GM19438 (cell line): Measurements from ENCODE around the gene LTBP1.

Experiments
- ATAC-seq: cut with Tn5 transposase; IDR thresholded peaks from one replicate; pipeline ENCODE4 v1.9.1; 2021; ENCODE audit warnings: low read depth; ENCODE audit not compliant: unreplicated experiment

LTBP1 gene

DNA sequence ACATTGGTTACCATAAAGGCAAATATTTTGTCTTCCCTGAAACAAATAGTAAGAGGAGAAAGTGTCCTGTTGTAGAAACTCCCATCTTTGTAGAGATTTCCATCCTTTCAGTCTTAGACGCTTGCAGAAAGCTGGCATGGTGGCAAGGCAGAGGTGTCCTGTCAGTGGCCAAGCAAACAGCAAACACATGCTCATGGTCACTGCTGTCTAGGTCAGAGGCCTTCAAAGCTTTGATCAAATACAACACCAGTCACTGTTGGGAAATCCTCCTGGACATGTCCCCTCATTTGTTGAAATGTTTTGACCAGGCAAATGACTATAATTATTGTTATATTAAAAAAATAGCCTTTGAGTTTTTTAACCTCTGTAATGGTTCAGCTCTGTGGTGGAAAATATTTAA is 55.1 kb downstream of the LTBP1 start:
- no peak for ATAC-seq

DNA sequence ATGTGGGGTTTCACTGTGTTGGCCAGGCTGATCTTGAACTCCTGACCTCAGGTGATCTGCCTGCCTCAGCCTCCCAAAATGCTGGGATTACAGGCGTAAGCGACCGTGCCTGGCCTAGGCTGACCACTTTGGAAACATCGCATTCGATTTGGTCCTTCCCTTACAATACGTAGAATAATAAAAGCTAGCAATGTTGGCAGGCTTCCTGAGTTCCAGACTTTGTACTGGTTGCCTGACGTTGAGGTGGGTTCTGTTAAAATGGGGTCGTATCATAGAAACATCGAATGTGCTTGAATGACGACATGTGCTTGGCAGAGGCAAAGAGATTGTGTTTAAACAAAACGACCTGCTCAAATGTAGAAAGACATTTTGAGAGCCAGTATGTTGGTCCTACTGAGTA is 56.1 kb downstream of the LTBP1 start:
- no peak for ATAC-seq

DNA sequence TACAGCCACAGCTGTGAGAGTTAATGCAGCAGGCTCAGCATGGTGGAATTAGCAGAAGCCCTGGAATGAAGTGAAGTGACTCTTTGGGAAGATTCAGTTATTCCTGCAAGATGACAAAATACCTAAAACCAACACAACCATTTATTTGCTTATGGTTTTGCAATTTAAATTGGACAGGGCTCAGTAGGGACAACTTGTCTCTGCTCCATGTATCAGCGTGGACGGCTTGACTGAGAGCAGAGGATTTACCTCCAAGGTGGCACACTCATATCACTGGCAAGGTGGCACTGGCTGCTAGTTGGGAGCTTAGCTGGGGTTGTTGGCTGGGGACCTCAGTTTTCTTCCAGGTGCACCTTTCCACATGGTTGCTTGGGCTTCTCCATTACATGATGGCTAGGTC is 58.3 kb downstream of the LTBP1 start:
- ATAC-seq: no peak

DNA sequence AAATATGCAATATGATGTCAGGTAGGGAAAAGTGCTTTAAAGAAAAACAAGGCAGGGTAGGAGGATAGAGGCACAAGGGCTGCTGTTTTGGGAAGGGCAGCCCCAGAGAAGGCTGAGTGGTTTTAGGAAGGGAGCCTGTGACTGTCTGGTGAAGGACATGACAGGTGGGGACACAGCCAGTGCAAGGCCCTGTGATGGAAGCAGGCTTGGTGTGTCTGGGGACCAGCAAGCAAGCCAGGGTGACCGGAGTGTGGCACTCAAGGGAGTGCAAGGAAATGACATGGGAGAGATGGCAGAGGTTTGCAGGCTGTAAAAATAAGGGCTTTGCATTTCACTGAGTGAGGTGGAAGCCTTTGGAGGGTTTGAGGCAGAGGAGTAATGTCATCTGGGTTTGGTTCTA is 62.0 kb downstream of the LTBP1 start:
- no peak for ATAC-seq

DNA sequence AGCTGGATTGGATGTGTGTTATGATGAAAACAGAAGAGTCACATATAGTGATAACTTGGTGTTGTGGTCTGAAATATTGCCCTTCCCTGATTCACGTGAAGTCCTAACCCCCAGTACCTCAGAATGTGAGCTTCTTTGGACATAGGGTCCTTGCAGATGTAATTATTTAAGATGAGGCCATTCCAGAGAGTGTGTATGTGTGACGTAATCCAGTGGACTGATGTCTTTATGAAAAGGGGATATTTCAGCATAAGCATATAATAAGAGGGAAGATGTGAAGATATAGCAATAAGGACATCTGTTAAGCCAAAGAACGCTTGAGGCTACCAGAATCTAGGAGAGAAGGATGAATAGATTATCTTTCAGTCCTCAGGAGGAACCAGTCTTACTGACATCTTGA is 62.5 kb downstream of the LTBP1 start:
- no peak for ATAC-seq

DNA sequence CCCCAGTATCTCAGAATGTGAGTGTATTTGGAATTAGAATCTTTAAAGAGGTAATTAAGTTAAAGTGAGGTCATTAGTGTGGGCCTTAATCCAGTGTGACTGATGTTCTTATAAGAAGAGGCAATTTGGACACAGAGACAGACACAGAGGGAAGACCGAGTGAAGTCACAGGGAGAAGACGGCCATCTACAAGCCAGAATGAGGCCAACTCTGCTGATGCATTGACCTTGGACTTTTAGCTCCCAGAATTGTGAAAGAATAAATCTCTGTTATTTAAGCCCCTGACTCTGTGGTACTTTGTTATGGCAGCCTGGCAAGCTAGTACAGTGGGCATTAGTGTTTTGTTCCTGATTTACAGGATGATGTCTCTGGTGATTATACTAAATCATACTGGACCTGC is 64.6 kb downstream of the LTBP1 start:
- ATAC-seq: no peak

DNA sequence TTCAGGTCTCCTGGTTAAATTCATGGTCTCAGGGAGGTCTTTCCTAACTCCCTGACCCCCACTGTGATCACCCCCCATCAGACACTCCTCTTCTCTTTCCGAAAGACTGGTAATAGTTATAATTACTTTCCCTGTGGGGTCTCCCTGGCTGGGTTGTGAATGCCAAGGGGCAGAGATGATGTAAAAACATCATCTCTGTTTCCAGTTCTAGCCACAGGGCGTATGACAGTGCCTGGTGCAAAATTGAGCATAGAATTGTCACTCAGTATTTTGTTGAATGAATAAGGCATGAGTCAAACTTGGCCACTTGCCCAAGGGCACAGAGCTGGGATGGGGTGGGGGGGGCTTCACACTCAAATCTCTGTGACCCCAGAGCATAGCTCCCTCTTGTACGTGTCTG is 65.2 kb downstream of the LTBP1 start:
- ATAC-seq: no peak

DNA sequence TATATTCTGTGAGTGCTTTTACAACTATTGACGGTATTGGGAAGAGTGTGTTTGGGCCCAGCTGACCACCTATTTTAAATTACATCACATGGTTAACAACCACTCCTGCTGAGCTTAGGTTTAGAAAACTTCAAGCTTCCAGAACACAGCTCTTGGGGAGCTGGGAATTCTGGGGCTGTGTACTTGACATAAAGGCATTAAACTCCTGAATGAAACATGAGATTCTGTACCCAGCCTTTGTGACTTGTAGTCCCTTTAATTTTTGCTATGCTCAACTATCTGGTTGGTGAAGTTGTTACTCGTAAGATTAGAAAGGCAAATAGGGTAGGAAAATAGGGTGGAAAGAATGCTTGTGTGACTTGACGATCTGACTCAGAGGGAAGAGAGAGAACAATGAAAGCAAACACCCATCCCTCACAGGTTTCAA is 66.9 kb downstream of the LTBP1 start:
- no peak for ATAC-seq

DNA sequence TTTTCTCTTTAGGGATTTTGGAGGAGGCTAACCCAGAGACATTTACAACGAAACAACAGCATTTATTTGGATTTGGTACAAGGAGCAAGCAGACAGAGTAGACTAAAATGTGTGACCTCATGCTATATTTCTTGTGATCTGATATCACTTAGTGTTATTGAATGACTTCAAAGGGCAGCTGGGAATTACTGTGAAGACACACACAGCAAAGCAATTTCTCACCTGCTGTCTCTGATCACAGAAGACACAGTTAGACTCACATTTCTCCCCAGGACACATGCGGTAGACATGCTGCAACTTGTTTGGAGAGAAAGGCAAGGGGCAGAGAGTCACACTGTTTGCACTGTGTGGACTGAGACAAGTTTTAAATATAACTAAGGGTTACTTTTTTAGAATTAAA is 67.5 kb downstream of the LTBP1 start:
- no peak for ATAC-seq

DNA sequence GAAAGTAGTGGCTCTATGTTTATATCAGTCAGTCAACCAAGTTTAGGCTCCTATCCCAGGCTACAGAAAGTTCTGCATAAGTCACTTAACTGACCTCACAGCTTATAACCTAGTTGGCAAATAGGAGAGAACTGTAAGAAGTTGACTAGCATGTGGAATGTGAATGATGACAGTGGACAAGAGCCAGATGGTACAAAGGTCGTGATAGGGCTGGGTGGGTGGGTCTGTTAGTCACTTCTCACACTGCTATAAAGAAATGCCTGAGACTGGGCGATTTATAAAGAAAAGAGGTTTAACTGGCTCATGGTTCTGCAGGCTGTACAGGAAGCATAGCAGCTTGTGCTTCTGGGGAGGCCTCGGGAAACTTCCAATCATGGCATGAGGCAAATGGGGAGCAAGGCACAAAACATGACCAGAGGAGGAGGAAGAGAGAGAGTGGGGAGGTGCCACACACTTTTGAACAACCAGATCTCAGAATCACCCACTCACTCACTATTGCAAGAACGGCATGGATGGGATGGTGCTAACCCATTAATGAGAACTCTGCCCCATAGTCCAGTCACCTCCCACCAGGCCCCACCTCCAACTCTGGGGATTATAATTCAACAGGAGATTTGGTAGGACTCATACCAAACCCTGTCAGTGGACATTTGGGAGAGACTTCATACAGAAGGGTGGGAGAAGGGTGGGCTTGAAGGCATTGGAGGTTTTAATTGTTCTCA is 68.8 kb downstream of the LTBP1 start:
- ATAC-seq: no peak

DNA sequence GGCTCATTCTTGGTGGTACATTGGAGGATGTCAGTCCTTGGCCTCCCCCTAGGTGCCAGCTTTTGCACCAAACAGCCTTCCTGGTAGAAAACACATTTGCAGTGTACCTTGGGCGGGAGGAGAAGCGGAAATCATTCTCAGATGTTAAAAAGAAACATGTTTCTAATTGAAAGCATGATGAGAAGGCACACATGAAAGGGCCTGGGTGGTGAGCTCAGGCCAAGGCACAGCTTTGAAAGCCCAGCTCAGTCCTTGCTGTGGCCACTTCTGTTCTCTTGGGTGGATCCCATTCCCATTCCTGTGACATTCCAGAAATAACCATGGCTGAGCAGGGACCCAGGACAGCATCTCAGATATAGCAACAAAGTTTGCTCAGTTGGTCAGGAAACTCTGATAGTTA is 71.5 kb downstream of the LTBP1 start:
- no peak for ATAC-seq

DNA sequence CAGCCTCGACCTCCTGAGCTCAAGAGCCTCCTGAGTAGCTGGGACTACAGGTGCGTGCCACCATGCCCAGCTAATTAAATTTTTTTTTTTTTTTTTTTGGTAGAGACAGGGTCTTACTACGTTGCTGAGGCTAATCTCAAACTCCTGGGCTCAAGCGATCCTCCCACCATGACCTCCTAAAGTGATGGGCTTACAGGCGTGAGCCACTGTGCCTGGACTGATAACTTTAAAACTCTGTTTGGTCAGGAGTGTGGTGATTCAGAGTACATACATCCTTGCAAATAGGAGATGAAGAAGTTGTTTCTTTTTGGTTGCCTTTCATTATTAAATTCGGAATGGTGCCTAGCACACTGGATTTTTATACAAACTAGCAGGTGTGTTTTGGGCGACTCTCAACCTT is 73.0 kb downstream of the LTBP1 start:
- ATAC-seq: no peak

DNA sequence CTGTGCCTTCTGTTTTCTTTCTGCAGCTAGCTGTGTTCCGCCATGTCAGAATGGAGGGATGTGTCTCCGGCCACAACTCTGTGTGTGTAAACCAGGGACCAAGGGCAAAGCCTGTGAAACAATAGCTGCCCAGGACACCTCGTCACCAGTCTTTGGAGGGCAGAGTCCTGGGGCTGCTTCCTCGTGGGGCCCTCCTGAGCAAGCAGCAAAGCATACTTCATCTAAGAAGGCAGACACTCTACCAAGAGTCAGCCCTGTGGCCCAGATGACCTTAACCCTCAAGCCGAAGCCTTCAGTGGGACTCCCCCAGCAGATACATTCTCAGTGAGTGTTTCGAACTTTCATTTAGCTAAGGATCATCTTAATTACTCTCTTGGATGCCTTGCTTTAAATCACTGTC is 74.1 kb downstream of the LTBP1 start:
- ATAC-seq: no peak

DNA sequence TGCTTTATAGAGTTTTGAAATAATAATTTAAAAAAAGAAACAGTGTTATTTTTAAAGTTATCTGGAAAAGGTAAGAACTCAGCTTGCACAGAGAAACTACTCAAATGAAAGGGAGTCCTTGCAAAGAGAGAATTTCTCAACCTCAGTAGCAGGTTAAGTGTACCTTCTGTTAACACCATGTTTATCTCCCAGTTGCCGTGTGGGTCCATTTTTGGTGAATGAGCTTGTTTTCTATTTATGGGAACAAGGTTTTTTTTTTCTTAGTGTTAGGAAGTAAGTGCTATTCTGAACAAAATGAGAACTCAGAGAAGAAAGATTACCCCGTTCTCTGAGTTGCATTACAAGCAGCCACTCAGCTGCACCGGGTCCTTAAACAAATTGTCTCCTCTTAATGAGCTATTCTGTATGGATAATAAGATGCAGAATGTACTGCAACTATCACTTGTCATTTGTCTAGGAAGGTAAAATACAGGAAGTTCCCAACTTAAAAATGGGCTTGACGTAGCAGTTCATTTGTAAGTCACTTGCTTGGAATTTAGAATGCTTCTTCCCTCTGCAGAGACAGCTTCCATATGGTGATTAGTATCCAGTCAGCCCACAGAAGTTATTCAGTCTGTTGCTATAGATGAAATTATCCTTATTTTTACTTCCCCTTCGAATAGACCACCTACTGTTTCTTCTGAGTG is 74.9 kb downstream of the LTBP1 start:
- ATAC-seq: no peak

DNA sequence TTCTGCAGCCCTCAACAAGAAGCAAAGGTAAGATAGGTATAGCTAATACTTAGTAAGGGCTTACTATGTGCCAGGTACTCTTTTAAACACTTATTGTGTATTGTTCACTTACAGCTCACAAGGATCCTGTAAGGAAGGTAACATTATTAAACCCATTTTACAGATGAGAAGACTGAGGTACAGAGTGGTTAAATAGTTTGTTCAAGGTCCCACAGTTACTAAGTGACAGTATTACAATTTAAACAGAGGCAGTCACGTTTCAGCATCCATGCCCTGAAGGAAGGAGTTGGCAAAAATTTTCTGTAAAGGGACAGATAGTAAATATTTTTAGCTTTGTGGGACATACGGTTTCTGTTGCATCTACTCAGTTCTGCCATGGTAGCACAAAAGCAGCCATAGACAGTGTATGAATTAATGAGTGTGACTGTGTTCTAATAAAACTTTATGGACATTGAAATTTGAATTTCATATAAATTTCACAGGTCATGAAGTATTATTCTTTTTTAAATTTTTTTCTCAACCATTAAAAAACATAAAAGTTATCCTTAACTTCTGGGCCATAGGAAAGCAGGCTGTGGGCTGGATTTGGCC is 75.7 kb downstream of the LTBP1 start:
- ATAC-seq: no peak

DNA sequence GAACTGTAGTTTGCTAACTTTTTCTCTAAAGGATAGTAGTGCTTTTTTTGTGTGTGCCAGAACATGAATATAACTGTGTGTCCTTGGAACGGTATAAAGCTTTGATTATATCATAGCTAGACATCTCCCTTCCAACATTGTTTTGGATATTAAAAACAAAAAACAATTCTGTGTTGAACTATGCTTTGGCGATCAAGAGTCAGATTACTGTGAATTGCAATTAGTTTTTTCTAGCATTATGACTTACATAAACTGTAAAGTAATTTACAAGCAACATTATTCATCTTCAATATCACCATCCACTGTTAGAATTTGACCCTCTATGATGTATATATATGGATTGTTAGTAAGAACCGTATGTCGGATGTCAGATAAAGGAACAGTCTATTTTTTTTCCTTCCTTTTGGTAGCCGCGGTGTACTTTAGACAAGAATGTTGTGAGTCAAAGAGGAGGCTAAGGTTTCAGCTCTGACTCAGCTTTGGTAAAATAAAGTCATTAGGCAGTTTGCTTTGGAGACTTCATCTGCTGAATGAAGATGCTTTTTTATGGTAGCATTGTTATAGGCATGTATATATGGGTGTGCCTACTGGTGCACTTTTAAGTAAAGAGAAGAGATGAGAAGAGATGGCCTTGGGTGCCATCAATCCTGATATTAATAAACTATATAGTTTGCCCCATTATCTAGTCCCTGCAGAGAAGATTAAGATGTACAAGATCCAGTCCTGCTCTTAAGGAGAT is 76.4 kb downstream of the LTBP1 start:
- no peak for ATAC-seq

DNA sequence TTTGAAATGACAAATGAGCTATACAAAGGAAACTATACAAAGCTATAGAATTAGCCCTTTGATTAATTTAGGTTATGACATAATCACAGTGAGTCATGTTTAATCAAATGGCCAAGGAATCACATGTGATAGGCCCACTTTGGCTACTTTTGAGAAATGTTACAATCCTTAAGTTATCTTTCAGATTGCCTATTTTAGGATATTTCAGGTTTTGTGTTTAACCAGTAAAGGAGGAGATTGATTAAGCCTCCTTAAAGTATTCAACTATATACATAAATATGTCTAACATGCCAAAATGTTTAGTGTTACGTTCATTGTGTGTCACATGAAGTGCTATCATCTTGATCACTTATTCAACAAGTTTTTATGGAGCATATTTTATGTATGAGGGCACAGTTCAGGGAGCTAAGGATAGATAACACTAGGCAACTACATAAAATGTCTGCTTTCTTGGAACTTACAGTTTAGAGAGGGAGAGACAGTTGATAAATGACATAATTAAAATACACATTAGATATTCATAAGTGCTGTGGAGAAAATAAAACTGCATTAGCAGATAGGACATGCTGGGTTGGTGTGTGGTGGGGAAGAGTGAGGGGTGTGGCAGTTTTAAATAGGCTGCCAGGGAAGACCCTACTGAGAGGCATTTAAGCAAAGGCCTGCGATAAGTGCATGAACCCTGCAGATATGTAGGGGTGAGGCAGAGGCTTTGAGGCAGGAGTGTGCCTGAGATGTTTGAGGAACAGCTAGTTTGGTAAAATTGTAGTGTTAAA is 77.2 kb downstream of the LTBP1 start:
- ATAC-seq: no peak

DNA sequence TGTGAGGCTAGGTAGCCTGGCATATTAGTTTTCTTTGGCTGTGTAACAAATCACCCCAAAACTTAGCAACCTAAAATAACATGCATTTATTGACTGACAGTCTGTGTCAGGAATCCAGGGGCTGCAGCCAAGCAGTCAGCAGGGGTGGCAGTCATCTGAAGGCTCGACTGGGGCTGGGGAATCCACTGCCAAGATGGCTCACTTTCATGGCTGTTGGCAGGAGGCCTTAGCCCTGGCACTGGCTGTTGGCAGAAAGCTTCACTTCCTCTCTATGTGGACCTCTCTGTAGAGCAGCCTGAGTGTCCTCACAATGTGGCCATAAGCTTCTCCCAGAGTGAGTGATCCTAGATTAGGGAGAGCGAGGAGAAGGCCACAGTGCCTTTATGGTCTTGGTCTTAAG is 78.0 kb downstream of the LTBP1 start:
- ATAC-seq: no peak

DNA sequence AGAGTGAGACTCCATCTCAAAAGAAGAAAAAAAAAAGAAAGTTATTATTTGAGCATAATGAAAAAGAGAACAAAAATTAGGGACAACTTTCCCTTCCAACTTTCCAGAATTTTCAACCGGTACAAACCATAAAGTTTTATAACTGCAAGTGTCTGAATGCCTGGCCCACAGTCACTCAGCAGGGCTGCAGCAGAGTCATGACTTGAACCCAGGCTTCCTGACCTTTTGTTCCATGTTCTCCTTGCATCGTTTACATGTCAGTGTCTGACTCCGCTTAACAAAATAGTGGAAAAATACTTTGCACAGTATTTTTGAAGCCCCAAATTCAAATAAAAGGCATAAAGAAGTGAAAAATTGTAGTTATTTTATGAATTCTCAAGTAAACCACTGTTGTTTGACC is 82.7 kb downstream of the LTBP1 start:
- no peak for ATAC-seq

DNA sequence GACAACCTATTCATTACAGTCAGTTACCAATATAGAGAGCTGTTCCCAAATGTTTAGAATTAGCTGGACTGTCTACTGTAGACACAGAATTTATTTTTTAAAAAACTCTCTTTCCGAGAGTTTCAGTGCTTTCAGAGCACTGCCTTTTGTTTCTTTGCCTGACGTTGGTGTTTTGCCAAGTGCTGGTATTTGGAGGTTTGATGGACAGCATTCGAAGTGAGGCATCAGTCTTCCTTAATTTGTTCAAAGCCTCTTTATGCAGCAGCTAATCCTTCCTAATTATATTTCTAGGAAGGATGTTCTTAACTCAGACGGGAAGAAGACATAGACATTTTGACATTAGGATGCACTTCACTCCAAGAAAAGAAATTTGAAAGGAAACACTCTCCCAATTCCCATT is 83.2 kb downstream of the LTBP1 start:
- ATAC-seq: no peak

DNA sequence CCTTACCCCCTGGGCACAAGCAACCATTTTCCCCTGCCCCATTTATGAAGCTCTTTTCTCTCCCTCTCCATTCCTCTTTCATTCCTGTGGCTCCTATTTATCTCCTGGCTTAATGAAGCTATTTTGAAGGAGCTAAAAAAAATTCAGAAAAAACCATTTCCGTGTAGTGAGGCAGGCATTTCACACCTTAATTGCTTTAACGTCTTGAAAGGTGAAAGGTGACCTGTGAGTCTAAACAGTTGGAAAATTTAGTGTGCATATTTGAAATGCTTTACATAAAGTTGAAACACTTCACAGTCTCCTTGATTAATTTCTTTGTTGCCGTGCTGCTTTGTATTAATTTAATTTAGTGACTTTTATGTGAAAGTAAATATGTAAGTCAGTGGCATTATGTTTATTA is 83.6 kb downstream of the LTBP1 start:
- ATAC-seq: no peak
